IPS-18a (cell line): Measurements from ENCODE around the gene SNX9.
A peak's percentile ranks its signal among the peaks of the same experiment; 100 is the strongest.

Experiments
- H3K27ac ChIP-seq: one replicate; pipeline ENCODE4 v1.5.1; 2013; ENCODE audit warnings: low read length
- H3K27me3 ChIP-seq: one replicate; pipeline ENCODE4 v1.6.1; 2013; ENCODE audit warnings: mild to moderate bottlenecking, low read length; ENCODE audit not compliant: control insufficient read depth, insufficient read depth
- H3K36me3 ChIP-seq: one replicate; pipeline ENCODE4 v1.6.1; 2013; ENCODE audit warnings: low read depth, low read length; ENCODE audit not compliant: control insufficient read depth
- H3K4me1 ChIP-seq: one replicate; pipeline ENCODE4 v1.6.1; 2013; ENCODE audit warnings: low read depth, low read length; ENCODE audit not compliant: control insufficient read depth
- H3K4me3 ChIP-seq: one replicate; pipeline ENCODE4 v1.5.1; 2013; ENCODE audit warnings: low read length
- H3K9ac ChIP-seq: one replicate; pipeline ENCODE4 v1.6.1; 2013; ENCODE audit warnings: mild to moderate bottlenecking, low read length, moderate library complexity
- H3K9me3 ChIP-seq: one replicate; pipeline ENCODE4 v1.6.1; 2013; ENCODE audit warnings: low read depth, low read length; ENCODE audit not compliant: control insufficient read depth

Gene SNX9

GRCh38 chr6:157806131-157806855 is 16.8 kb upstream of the SNX9 start:
- H3K27ac ChIP-seq = peak overlapping the region; percentile 37

GRCh38 chr6:157806856-157807215 is 16.2 kb upstream of the SNX9 start:
- Histone ChIP-seq H3K27me3 (no peaks in the 10 kb centered on the region), H3K9me3 (no peaks in the 10 kb centered on the region), H3K36me3 (no peaks in the 10 kb centered on the region), H3K9ac (no peak overlapping the region), H3K27ac (no peak overlapping the region), H3K4me3 (no peak overlapping the region), H3K4me1 (no peaks in the 10 kb centered on the region)

More at GRCh38 chr6:157806131-157806855, 16.8 kb upstream of the SNX9 start:
- Histone ChIP-seq H3K4me3 (no peak overlapping the region), H3K4me1 (no peaks in the 10 kb centered on the region), H3K9me3 (no peaks in the 10 kb centered on the region), H3K36me3 (no peaks in the 10 kb centered on the region), H3K27me3 (no peaks in the 10 kb centered on the region), H3K9ac (no peak overlapping the region)

- H3K27ac ChIP-seq = no peak overlapping the region
- no peaks in the 10 kb centered on the region for H3K27me3 ChIP-seq
- no peaks in the 10 kb centered on the region for H3K4me1 ChIP-seq
- H3K9ac ChIP-seq = no peak overlapping the region
- no peaks in the 10 kb centered on the region for H3K9me3 ChIP-seq
- no peaks in the 10 kb centered on the region for H3K36me3 ChIP-seq
- no peak overlapping the region for H3K4me3 ChIP-seq
Observed at GRCh38 chr6:157808405-157808950, 14.6 kb upstream of the SNX9 start.

- Histone ChIP-seq H3K27me3 (no peaks in the 10 kb centered on the region), H3K9ac (no peak overlapping the region), H3K36me3 (no peaks in the 10 kb centered on the region), H3K9me3 (no peaks in the 10 kb centered on the region), H3K27ac (no peak overlapping the region), H3K4me1 (no peaks in the 10 kb centered on the region), H3K4me3 (no peak overlapping the region)
Observed at GRCh38 chr6:157809613-157810012, 13.4 kb upstream of the SNX9 start.

- Histone ChIP-seq H3K36me3 (no peaks in the 10 kb centered on the region), H3K27me3 (no peaks in the 10 kb centered on the region), H3K4me1 (no peaks in the 10 kb centered on the region), H3K9me3 (no peaks in the 10 kb centered on the region), H3K9ac (no peak overlapping the region), H3K27ac (no peak overlapping the region), H3K4me3 (no peak overlapping the region)
Observed at GRCh38 chr6:157811137-157811475, 11.9 kb upstream of the SNX9 start.

GRCh38 chr6:157811476-157812173 is 11.4 kb upstream of the SNX9 start:
- no peaks in the 10 kb centered on the region for H3K9me3 ChIP-seq
- H3K4me3 ChIP-seq = no peak overlapping the region
- H3K4me1 ChIP-seq = no peaks in the 10 kb centered on the region
- H3K27ac ChIP-seq = no peak overlapping the region
- H3K36me3 ChIP-seq = no peaks in the 10 kb centered on the region
- H3K27me3 ChIP-seq = no peaks in the 10 kb centered on the region
- no peak overlapping the region for H3K9ac ChIP-seq

- Histone ChIP-seq H3K9ac (no peak overlapping the region), H3K27me3 (no peaks in the 10 kb centered on the region), H3K4me1 (no peaks in the 10 kb centered on the region), H3K4me3 (no peak overlapping the region), H3K9me3 (no peaks in the 10 kb centered on the region), H3K27ac (no peak overlapping the region), H3K36me3 (no peaks in the 10 kb centered on the region)
Observed at GRCh38 chr6:157812425-157813171, 10.4 kb upstream of the SNX9 start.

GRCh38 chr6:157813191-157813590 is 9.9 kb upstream of the SNX9 start:
- Histone ChIP-seq H3K36me3 (no peaks in the 10 kb centered on the region), H3K9me3 (no peaks in the 10 kb centered on the region), H3K4me3 (no peak overlapping the region), H3K9ac (no peak overlapping the region), H3K27me3 (no peaks in the 10 kb centered on the region), H3K4me1 (no peaks in the 10 kb centered on the region), H3K27ac (no peak overlapping the region)

GRCh38 chr6:157813750-157814455 is 9.1 kb upstream of the SNX9 start:
- no peak overlapping the region for H3K9ac ChIP-seq
- H3K27me3 ChIP-seq = no peaks in the 10 kb centered on the region
- H3K36me3 ChIP-seq = no peaks in the 10 kb centered on the region
- no peaks in the 10 kb centered on the region for H3K4me1 ChIP-seq
- no peaks in the 10 kb centered on the region for H3K9me3 ChIP-seq
- no peak overlapping the region for H3K27ac ChIP-seq
- no peak overlapping the region for H3K4me3 ChIP-seq

- H3K36me3 ChIP-seq = no peaks in the 10 kb centered on the region
- no peak overlapping the region for H3K27ac ChIP-seq
- no peaks in the 10 kb centered on the region for H3K9me3 ChIP-seq
- no peak overlapping the region for H3K4me3 ChIP-seq
- H3K4me1 ChIP-seq = peaks cover 8% of the 10 kb centered on the region
- no peaks in the 10 kb centered on the region for H3K27me3 ChIP-seq
- no peak overlapping the region for H3K9ac ChIP-seq
Observed at GRCh38 chr6:157814883-157815282, 8.2 kb upstream of the SNX9 start.

- Histone ChIP-seq H3K36me3 (no peaks in the 10 kb centered on the region), H3K27me3 (peaks cover 14% of the 10 kb centered on the region), H3K4me1 (peaks cover 24% of the 10 kb centered on the region), H3K9me3 (no peaks in the 10 kb centered on the region), H3K27ac (no peak overlapping the region), H3K4me3 (peak overlapping the region; percentile 56), H3K9ac (no peak overlapping the region)
Observed at GRCh38 chr6:157821342-157822033, 1.6 kb upstream of the SNX9 start.
